ENCODE results near the gene FUT3.
"Not testable (repeated sequence)": the region's sequence is repeated elsewhere in the genome, so short reads cannot be mapped to it uniquely, and the experiment has no call there.

Gene FUT3

DNA sequence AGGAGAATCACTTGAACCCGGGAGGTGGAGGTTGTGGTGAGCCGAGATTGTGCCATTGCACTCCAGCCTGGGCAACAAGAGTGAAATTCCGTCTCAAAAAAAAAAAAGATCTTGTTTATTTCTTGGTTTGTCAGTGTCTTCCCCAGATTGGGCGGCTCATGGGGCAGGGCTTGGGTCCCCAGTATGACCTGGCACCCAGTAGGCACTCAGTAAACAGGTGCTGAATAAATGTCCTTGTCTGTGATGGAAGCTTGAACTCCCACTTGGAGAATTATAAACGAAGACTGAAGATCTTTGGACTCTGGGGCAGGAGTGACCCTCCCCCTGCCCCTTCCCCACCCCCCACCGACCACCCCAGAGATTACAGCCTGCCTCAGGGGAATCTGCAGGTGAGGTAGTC, 28.9 kb upstream of the FUT3 start:
- DNase-seq (ENCODE audit: low read depth): no peak
- H3K9me3 ChIP-seq (ENCODE audit: control insufficient read depth, low read length): no peaks in the 10 kb centered on the region
- H3K9ac ChIP-seq (ENCODE audit: low read length): no peak overlapping the region
- H3K27me3 ChIP-seq (replicated peaks; ENCODE audit: control insufficient read depth, insufficient read depth, low read length): peaks cover 6% of the 10 kb centered on the region
- no peak overlapping the region for H3K4me3 ChIP-seq (ENCODE audit: low read length)
- no peaks in the 10 kb centered on the region for H3K36me3 ChIP-seq (ENCODE audit: control insufficient read depth, insufficient read depth, low read length, severe bottlenecking)
- peaks cover 19% of the 10 kb centered on the region for H3K4me1 ChIP-seq (ENCODE audit: control insufficient read depth, insufficient read depth, low read length)

- H3K4me3 ChIP-seq (ENCODE audit: low read length): no peak overlapping the region
- H3K36me3 ChIP-seq (ENCODE audit: control insufficient read depth, insufficient read depth, low read length, severe bottlenecking): no peaks in the 10 kb centered on the region
- no peaks in the 10 kb centered on the region for H3K9me3 ChIP-seq (ENCODE audit: control insufficient read depth, low read length)
- no peak overlapping the region for H3K9ac ChIP-seq (ENCODE audit: low read length)
- H3K27me3 ChIP-seq (replicated peaks; ENCODE audit: control insufficient read depth, insufficient read depth, low read length): peaks cover 6% of the 10 kb centered on the region
- H3K4me1 ChIP-seq (ENCODE audit: control insufficient read depth, insufficient read depth, low read length): peaks cover 19% of the 10 kb centered on the region
- DNase-seq (ENCODE audit: low read depth): no peak
These were observed 26.6 kb upstream of the FUT3 start for GRCh38 chr19:5877882-5878281.

DNA sequence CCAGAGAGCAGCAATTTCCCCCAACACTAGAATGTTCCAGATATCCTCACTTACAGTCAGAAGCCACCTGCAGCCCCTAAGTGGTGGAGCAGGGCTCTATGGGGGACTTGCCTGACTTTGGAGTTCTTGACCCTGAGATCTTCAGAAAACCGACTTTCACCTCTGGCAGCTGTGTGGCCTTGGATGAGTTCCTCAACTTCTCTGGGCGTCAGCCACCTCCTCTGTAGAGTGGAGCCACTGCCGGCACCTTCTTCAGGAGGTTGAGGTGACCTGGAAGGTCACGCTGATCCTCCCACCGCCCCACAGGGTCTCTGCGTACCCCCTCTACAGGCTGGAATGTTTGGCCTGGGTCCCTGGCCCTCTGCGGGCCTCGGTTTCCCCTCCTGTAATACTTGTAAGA, 26.2 kb upstream of the FUT3 start:
- no peak overlapping the region for H3K4me3 ChIP-seq (ENCODE audit: low read length)
- DNase-seq (ENCODE audit: low read depth): no peak
- peaks cover 6% of the 10 kb centered on the region for H3K27me3 ChIP-seq (replicated peaks; ENCODE audit: control insufficient read depth, insufficient read depth, low read length)
- H3K9ac ChIP-seq (ENCODE audit: low read length): no peak overlapping the region
- no peaks in the 10 kb centered on the region for H3K9me3 ChIP-seq (ENCODE audit: control insufficient read depth, low read length)
- H3K4me1 ChIP-seq (ENCODE audit: control insufficient read depth, insufficient read depth, low read length): peaks cover 19% of the 10 kb centered on the region
- no peaks in the 10 kb centered on the region for H3K36me3 ChIP-seq (ENCODE audit: control insufficient read depth, insufficient read depth, low read length, severe bottlenecking)

GRCh38 chr19:5874496-5874895, 23.2 kb upstream of the FUT3 start:
- not testable (repeated sequence) for H3K27me3 ChIP-seq (replicated peaks; ENCODE audit: control insufficient read depth, insufficient read depth, low read length); H3K4me3 ChIP-seq (ENCODE audit: low read length); H3K9ac ChIP-seq (ENCODE audit: low read length); H3K36me3 ChIP-seq (ENCODE audit: control insufficient read depth, insufficient read depth, low read length, severe bottlenecking); H3K9me3 ChIP-seq (ENCODE audit: control insufficient read depth, low read length); DNase-seq (ENCODE audit: low read depth)
- H3K4me1 ChIP-seq (ENCODE audit: control insufficient read depth, insufficient read depth, low read length): peaks cover 17% of the 10 kb centered on the region

- no peaks in the 10 kb centered on the region for H3K9me3 ChIP-seq (ENCODE audit: control insufficient read depth, low read length)
- H3K4me1 ChIP-seq (ENCODE audit: control insufficient read depth, insufficient read depth, low read length): peaks cover 17% of the 10 kb centered on the region
- H3K36me3 ChIP-seq (ENCODE audit: control insufficient read depth, insufficient read depth, low read length, severe bottlenecking): no peaks in the 10 kb centered on the region
- no peak for DNase-seq (ENCODE audit: low read depth)
- peaks cover 6% of the 10 kb centered on the region for H3K27me3 ChIP-seq (replicated peaks; ENCODE audit: control insufficient read depth, insufficient read depth, low read length)
- H3K4me3 ChIP-seq (ENCODE audit: low read length): no peak overlapping the region
- no peak overlapping the region for H3K9ac ChIP-seq (ENCODE audit: low read length)
These were observed 22.5 kb upstream of the FUT3 start for GRCh38 chr19:5873617-5874199.

DNA sequence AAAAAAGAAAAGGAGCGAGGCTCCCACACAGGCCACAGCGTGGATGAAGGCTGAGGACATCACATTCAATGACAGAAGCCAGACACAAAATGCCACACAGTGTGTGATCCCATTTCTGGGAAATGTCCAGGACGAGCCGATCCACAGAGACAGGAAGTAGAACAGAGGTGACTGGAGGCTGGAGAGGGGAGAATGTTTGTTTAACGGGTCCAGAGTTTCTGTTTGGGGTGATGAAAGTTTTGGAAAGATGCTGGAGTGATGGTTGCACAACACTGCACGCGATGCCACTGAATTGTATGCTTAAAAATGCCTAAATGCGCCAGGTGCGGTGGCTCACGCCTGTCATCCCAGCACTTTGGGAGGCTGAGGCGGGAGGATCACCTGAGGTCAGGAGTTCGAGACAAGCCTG, 19.7 kb upstream of the FUT3 start:
- no peaks in the 10 kb centered on the region for H3K36me3 ChIP-seq (ENCODE audit: control insufficient read depth, insufficient read depth, low read length, severe bottlenecking)

GRCh38 chr19:5867201-5868136, 16.2 kb upstream of the FUT3 start:
- Histone ChIP-seq H3K27me3 (replicated peaks; ENCODE audit: control insufficient read depth, insufficient read depth, low read length) (peaks cover 22% of the 10 kb centered on the region), H3K9ac (ENCODE audit: low read length) (no peak overlapping the region), H3K36me3 (ENCODE audit: control insufficient read depth, insufficient read depth, low read length, severe bottlenecking) (no peaks in the 10 kb centered on the region), H3K4me1 (ENCODE audit: control insufficient read depth, insufficient read depth, low read length) (peaks cover 10% of the 10 kb centered on the region), H3K4me3 (ENCODE audit: low read length) (no peak overlapping the region), H3K9me3 (ENCODE audit: control insufficient read depth, low read length) (no peaks in the 10 kb centered on the region)
- DNase-seq (ENCODE audit: low read depth): no peak

More for the DNA sequence above, 19.7 kb upstream of the FUT3 start:
- H3K4me3 ChIP-seq (ENCODE audit: low read length): no peak overlapping the region
- H3K4me1 ChIP-seq (ENCODE audit: control insufficient read depth, insufficient read depth, low read length): peaks cover 10% of the 10 kb centered on the region
- H3K9me3 ChIP-seq (ENCODE audit: control insufficient read depth, low read length): no peaks in the 10 kb centered on the region
- no peak overlapping the region for H3K9ac ChIP-seq (ENCODE audit: low read length)
- no peak for DNase-seq (ENCODE audit: low read depth)
- peaks cover 3% of the 10 kb centered on the region for H3K27me3 ChIP-seq (replicated peaks; ENCODE audit: control insufficient read depth, insufficient read depth, low read length)

- Histone ChIP-seq H3K27me3 (replicated peaks; ENCODE audit: control insufficient read depth, insufficient read depth, low read length) (peaks cover 26% of the 10 kb centered on the region), H3K36me3 (ENCODE audit: control insufficient read depth, insufficient read depth, low read length, severe bottlenecking) (no peaks in the 10 kb centered on the region), H3K9ac (ENCODE audit: low read length) (no peak overlapping the region), H3K4me3 (ENCODE audit: low read length) (no peak overlapping the region), H3K9me3 (ENCODE audit: control insufficient read depth, low read length) (no peaks in the 10 kb centered on the region), H3K4me1 (ENCODE audit: control insufficient read depth, insufficient read depth, low read length) (peaks cover 6% of the 10 kb centered on the region)
- DNase-seq (ENCODE audit: low read depth): no peak
These were observed 14.5 kb upstream of the FUT3 start for GRCh38 chr19:5865772-5866171.

GRCh38 chr19:5864725-5865486, 13.7 kb upstream of the FUT3 start:
- no peak for DNase-seq (ENCODE audit: low read depth)
- Histone ChIP-seq H3K9me3 (ENCODE audit: control insufficient read depth, low read length) (no peaks in the 10 kb centered on the region), H3K36me3 (ENCODE audit: control insufficient read depth, insufficient read depth, low read length, severe bottlenecking) (no peaks in the 10 kb centered on the region), H3K4me1 (ENCODE audit: control insufficient read depth, insufficient read depth, low read length) (no peaks in the 10 kb centered on the region), H3K4me3 (ENCODE audit: low read length) (no peak overlapping the region), H3K9ac (ENCODE audit: low read length) (no peak overlapping the region), H3K27me3 (replicated peaks; ENCODE audit: control insufficient read depth, insufficient read depth, low read length) (peaks cover 30% of the 10 kb centered on the region)

DNA sequence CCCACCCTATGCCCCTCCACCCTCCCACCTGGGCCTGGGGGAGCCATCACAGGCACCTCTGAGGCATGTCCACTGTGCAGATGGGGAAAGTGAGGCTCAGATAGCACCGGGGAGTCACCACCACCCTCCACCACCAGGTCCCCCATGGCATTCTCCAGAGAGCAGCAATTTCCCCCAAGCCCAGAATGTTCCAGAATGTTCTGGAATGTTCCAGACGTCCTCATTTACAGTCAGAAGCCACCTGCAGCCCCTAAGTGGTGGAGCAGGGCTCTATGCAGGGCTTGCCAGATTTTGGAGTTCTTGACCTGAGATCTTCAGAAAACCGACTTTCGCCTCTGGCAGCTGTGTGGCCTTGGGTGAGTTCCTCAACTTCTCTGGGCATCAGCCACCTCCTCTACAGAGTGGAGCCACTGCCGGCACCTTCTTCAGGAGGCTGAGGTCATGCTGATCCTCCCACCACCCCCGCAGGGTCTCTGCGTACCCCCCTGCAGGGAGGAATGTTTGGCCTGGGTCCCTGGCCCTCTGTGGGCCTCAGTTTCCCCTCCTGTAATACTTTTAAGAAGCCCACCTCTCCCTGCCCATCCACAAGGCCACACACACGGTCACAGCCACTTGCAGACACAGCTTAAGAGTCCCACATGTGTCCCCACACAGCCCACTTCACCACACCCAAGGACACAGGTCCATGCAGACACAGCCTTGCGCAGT, 12.9 kb upstream of the FUT3 start:
- no peaks in the 10 kb centered on the region for H3K9me3 ChIP-seq (ENCODE audit: control insufficient read depth, low read length)
- no peaks in the 10 kb centered on the region for H3K4me1 ChIP-seq (ENCODE audit: control insufficient read depth, insufficient read depth, low read length)
- H3K4me3 ChIP-seq (ENCODE audit: low read length): no peak overlapping the region
- H3K27me3 ChIP-seq (replicated peaks; ENCODE audit: control insufficient read depth, insufficient read depth, low read length): peaks cover 32% of the 10 kb centered on the region
- H3K36me3 ChIP-seq (ENCODE audit: control insufficient read depth, insufficient read depth, low read length, severe bottlenecking): no peaks in the 10 kb centered on the region
- H3K9ac ChIP-seq (ENCODE audit: low read length): no peak overlapping the region
- no peak for DNase-seq (ENCODE audit: low read depth)

Measured in adipocyte (in vitro differentiated cells).